Activated CD4-positive, alpha-beta T cell treated with anti-CD3 and anti-CD28 coated beads, Interleukin-2, Interleukin-4, amounts not matched to agents 100 ng/mL and 50 ng/mL, durations not matched to agents 16 hours and 8 hours (primary cell): ENCODE data around the gene PIP5K1C.

ENCODE experiments used
- DNase-seq: peaks from one replicate; pipeline ENCODE4 v3.0.0-alpha.2; 2020; ENCODE audit warnings: low spot score

The PIP5K1C gene

GRCh38 chr19:3609779-3610719 lies 90.2 kb downstream of the PIP5K1C start:
- no peak for DNase-seq

- DNase-seq, result no peak
These were observed 91.4 kb downstream of the PIP5K1C start for GRCh38 chr19:3608750-3609322.

GRCh38 chr19:3608079-3608641 lies 92.1 kb downstream of the PIP5K1C start:
- DNase-seq, result no peak

GRCh38 chr19:3607303-3608078 lies 92.8 kb downstream of the PIP5K1C start:
- no peak for DNase-seq

GRCh38 chr19:3606690-3607289 lies 93.5 kb downstream of the PIP5K1C start, which contains the start of gene TBXA2R:
Gene TBXA2R (minus strand): TSS chr19:3606875. CDS start chr19:3600634, 6,241 bp downstream.
- DNase-seq, result peak; percentile 30

GRCh38 chr19:3606174-3606689 lies 94.0 kb downstream of the PIP5K1C start:
- no peak for DNase-seq

- no peak for DNase-seq
These were observed 94.5 kb downstream of the PIP5K1C start for GRCh38 chr19:3605770-3606169.

- DNase-seq, result no peak
These were observed 94.9 kb downstream of the PIP5K1C start for GRCh38 chr19:3605361-3605760.

- no peak for DNase-seq
These were observed 95.3 kb downstream of the PIP5K1C start for GRCh38 chr19:3604987-3605343.

GRCh38 chr19:3604227-3604986 lies 95.9 kb downstream of the PIP5K1C start:
- no peak for DNase-seq

- DNase-seq, result no peak
These were observed 97.0 kb downstream of the PIP5K1C start for GRCh38 chr19:3603121-3603811.

GRCh38 chr19:3601021-3601420 lies 99.2 kb downstream of the PIP5K1C start:
- DNase-seq, result no peak

- no peak for DNase-seq
These were observed 100.5 kb downstream of the PIP5K1C start for GRCh38 chr19:3599776-3600187.

GRCh38 chr19:3595521-3596061 lies 104.7 kb downstream of the PIP5K1C start:
- DNase-seq, result no peak

- DNase-seq, result no peak
These were observed 107.1 kb downstream of the PIP5K1C start for GRCh38 chr19:3593156-3593555.

GRCh38 chr19:3591876-3592613 lies 108.2 kb downstream of the PIP5K1C start:
- DNase-seq, result no peak

GRCh38 chr19:3590991-3591659 lies 109.1 kb downstream of the PIP5K1C start:
- no peak for DNase-seq

- DNase-seq, result no peak
These were observed 110.3 kb downstream of the PIP5K1C start for GRCh38 chr19:3589949-3590348.

GRCh38 chr19:3589439-3589838 lies 110.8 kb downstream of the PIP5K1C start:
- no peak for DNase-seq
